Stimulated activated naive CD8-positive, alpha-beta T cell treated with anti-CD3 and anti-CD28 coated beads, Interleukin-15, Interleukin-2, amounts not matched to agents 100 U/mL and 50 U/mL, for 24 hours (primary cell): ENCODE results near the gene FAM193B.

ENCODE experiments used
- ATAC-seq: fragments of 150-1000 bp; cut with Tn5 transposase; one replicate; pipeline ENCODE4 v1.10.0; 2021
- DNase-seq: peaks from one replicate; pipeline ENCODE4 v3.0.0; 2021

The FAM193B gene

GRCh38 chr5:177500685-177501522 lies 53.5 kb downstream of the FAM193B start:
- peak; percentile 37 for ATAC-seq
- DNase-seq: peak; percentile 95

DNA sequence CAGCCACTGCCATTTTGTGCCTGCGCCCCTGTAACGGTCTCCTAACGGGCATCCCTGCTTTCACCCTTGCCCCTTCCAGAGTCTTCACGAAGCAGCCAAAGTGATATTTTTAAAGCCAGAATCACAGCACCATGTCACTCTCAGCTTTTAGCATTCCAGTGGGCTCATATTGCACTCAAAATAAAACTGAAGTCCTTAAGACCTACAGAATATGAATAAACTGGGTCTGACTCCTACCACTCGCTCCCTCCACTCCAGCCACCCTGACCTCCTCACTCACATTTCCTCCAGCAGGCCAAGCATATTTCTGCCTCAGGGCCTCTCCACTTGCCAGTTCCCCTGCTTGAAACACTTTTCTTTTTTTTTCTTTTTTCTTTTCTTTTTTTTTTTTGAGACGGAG lies 54.5 kb downstream of the FAM193B start:
- no peak for DNase-seq
- ATAC-seq: no peak

DNA sequence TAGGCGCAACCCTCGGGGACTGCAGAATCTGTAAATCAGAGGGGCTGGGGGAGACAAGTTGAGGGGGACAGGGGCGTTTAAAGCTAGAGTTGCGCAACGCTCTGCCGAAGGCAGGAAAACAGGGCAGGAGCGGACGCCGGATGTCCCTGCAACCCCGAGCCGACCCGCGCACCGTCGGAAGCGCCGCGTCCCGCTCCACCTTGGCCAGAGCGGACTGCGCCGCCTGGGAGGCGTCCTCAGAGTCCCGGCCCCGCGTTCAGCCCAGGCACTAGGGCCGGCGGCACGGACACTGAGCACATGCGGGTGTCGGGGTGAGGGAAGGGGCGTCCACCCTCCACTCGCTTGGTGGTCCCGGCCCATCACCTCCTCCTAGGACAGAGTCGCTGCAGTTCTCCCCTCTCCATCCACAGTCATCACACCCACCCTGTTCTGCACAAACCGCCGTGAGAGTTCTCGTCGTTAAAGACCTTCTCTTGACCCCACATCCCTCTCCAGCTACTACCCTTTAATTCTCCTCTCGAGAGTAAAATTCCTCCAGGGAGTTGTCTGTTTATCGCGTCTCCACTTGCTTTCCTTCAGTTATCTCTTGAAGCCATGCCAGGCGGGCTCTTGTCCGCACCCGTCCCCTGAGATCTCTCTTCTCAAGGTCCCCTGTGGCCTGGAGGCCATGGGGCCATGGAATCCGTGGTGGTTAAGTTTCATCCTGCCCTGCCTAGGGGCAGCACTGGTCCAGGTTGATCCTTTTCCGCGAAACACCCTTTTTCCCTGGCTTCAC lies 56.2 kb downstream of the FAM193B start:
- ATAC-seq: no peak
- peak; percentile 55 for DNase-seq

GRCh38 chr5:177497292-177498012 lies 56.9 kb downstream of the FAM193B start, which contains the start of gene PDLIM7:
PDLIM7 (minus strand) TSS chr5:177497604; CDS start chr5:177496512, 1,092 bp downstream.
- peak; percentile 97 for DNase-seq
- ATAC-seq: peak; percentile 79

GRCh38 chr5:177496727-177497291 lies 57.6 kb downstream of the FAM193B start:
- peak; percentile 59 for DNase-seq
- ATAC-seq: peak; percentile 2

DNA sequence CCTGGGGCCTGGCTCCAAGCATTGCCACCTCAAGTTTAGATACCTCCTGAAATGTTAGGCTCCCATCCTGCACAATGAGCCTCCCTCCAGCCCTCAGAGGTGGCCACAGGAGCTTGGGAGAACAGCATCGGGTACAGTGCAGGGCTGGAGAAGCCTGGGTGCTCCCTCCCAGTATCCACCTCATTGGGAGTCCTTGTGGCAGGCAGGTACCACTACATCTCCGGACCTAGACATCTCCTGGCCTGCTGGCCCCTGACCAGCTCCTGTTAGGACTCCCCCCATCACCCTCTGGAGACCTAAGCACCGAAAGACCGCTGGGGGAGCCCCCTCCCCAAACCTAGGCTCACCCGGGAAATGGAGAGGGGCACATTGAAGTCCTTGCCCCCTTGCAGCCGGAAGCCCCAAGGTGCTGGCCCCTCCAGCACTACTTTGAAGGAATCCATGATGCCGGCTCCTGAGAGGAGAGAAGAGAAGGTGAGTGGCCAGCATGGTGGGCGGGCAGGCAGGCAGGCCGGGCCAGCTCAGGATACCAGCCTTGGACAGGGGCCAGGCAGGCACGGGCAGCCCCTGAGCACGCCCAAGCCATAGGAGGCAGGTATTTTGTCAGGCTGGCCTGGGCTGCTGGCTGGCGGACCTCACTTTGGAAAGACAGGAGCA lies 58.2 kb downstream of the FAM193B start:
- ATAC-seq (no peak), DNase-seq (no peak)

DNA sequence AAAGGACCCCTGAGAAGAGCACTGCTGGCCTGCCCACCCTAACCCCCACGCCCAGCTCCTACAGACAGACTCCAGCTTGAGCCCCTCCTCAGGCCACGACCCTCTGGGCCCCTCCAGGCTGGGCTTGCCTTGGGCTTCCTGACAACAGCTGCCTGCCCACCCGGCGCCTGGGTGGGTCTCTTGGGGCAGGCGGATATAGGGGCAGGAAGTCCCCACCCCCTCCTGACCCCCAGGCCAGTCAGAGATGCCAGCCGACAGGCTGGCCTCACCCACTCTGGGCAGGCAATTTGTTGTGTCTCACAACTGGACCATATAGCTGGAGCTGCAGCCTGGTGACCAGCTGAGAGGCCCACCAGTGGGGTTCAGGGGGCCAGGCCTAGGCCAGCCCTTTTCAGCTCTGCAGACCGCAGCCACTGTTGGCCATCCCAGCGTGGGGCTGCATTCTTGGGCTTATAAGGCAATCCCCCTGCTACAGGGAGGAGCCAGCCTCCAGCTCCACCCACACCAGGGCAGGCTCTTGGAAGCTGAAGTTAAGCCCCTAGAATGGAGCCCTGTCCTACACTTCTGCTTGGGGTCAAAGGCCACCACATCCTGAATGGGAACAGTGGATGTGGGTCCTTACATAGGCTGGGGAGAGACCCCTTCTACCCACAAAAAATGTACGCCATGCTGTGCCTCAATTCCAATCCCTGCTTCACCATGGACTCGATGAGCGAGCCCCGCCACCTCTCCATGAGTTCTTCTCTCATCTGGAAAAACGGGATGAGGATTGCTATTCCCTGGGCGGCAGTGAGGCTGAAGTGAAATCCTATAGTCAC lies 58.9 kb downstream of the FAM193B start:
- DNase-seq: no peak

GRCh38 chr5:177494346-177495195 lies 59.8 kb downstream of the FAM193B start:
- ATAC-seq (peak; percentile 60), DNase-seq (peak; percentile 59)

More for the DNA sequence above, 58.9 kb downstream of the FAM193B start:
- no peak for ATAC-seq

GRCh38 chr5:177493795-177494345 lies 60.5 kb downstream of the FAM193B start:
- no peak for DNase-seq
- ATAC-seq: no peak

GRCh38 chr5:177492841-177493240 lies 61.5 kb downstream of the FAM193B start:
- ATAC-seq (no peak), DNase-seq (no peak)

DNA sequence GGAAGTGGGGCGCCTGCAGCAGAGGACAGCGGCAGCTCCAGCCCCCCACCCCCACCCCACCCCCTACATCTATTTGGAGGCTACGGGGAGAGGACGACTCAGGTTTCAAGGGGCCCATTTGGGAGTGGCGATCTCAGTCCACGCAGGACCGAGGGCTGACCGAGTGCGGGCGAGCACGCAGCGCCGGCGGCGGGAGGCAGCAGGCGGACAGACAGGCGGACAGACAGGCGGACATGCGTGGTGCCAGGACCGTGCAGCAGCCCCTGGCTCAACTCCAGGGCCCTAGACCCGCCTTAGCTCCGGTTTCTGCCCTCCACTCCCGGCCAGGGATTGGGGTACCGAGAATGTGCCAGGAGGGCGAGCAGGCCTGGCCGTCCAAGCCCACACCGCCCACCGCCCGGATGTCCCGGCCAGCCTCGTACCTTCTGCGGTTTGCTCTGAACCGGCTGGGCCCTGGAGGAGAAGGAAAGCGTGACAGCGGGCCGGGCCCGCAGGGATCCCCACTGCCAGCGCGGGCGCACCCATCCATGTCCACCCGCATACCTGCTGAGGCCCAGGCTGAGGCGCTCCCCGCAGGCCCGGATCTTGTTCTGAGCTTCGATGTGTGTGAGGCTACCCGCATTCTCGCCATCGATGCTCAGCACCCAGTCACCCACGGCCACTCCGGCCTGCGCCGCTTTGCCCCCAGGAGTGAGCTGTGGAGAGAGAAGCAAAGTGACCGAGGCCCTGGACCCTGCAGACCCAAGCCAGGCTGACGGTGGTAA lies 62.2 kb downstream of the FAM193B start:
- DNase-seq: no peak
- no peak for ATAC-seq

- ATAC-seq (no peak), DNase-seq (peak; percentile 69)
These were observed 62.9 kb downstream of the FAM193B start for GRCh38 chr5:177491429-177491945.

- ATAC-seq: no peak
- no peak for DNase-seq
These were observed 63.4 kb downstream of the FAM193B start for GRCh38 chr5:177490992-177491391.

GRCh38 chr5:177490311-177490991 lies 63.9 kb downstream of the FAM193B start:
- DNase-seq (no peak), ATAC-seq (no peak)

- DNase-seq: no peak
- ATAC-seq: no peak
These were observed 65.1 kb downstream of the FAM193B start for GRCh38 chr5:177489119-177489716.

- DNase-seq (no peak), ATAC-seq (no peak)
These were observed 66.4 kb downstream of the FAM193B start for GRCh38 chr5:177487975-177488374.

DNA sequence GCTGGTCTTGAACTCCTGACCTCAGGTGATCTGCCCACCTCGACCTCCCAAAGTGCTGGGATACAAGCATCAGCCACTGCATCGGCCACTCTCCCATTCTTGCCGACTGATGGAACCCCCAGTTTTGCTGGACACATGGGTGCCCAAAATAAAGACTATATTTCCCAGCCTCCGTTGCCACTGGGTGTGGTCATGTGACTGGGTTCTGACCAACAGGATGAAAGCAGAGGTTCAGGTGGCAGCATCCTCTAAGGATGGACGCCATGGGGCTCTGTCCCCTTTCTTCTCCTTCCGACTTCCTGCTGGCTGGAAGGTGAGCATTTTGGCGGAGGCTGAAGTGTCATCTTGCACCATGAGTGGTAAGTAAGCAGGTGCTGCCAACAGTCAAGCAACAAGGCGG lies 67.2 kb downstream of the FAM193B start:
- DNase-seq: no peak
- no peak for ATAC-seq
